Skeletal muscle tissue (tissue), 4 donors: Measurements from ENCODE around the gene ITPRID1. TPM values are rescaled to one million over a fixed set of nuclear protein-coding genes. Genes with fewer than 3 reads are reported as not detected.

ENCODE experiments used
- H3K27ac ChIP-seq: one replicate; pipeline ENCODE4 v1.7.0; 2013; ENCODE audit warnings: mild to moderate bottlenecking, low read depth, low read length, inconsistent platforms
- H3K27me3 ChIP-seq, 3 donors: one replicate each; pipeline ENCODE4 v1.7.0; 2013; ENCODE audit warnings: low read length in 3 of 3; ENCODE audit not compliant: control insufficient read depth in 3 of 3, insufficient read depth in 3 of 3
- H3K36me3 ChIP-seq, 3 donors: one replicate each; pipeline ENCODE4 v1.7.0; 2013; ENCODE audit warnings: low read length in 3 of 3; ENCODE audit not compliant: control insufficient read depth in 3 of 3, insufficient read depth in 3 of 3
- H3K4me1 ChIP-seq, 3 donors: one replicate each; pipeline ENCODE4 v1.7.0; 2013; ENCODE audit warnings: low read length in 3 of 3, mild to moderate bottlenecking in 3 of 3; ENCODE audit not compliant: control insufficient read depth in 3 of 3, insufficient read depth in 3 of 3
- H3K4me3 ChIP-seq, 3 donors: one replicate each; pipeline ENCODE4 v1.7.0; 2013; ENCODE audit warnings: low read length in 3 of 3
- H3K9ac ChIP-seq, 3 donors: one replicate each; pipeline ENCODE4 v1.7.0; 2013; ENCODE audit warnings: low read length in 3 of 3, mild to moderate bottlenecking in 3 of 3, moderate library complexity in 2 of 3, low read depth in 1 of 3
- H3K9me3 ChIP-seq, 3 donors: one replicate each; pipeline ENCODE4 v1.7.0; 2013; ENCODE audit warnings: low read length in 3 of 3; ENCODE audit not compliant: control insufficient read depth in 3 of 3
- total RNA-seq: library from RNA; depleted of rRNA; stranded (reverse); fragments of >200 nt; gene quantifications from one replicate; pipeline ENCODE4 v1.2.3, GENCODE V29; 2014
- donor health status: Osteomylitis.

ITPRID1 gene
- total RNA-seq, 1 donor from 2014 or later: 0.52 TPM

GRCh38 chr7:31707089-31707488 is 193.2 kb downstream of the ITPRID1 start:
- H3K9ac ChIP-seq: no peak overlapping the region
- H3K27me3 ChIP-seq: peaks cover 0 to 2% (median 0%) of the 10 kb centered on the region in 3 donors
- H3K27ac ChIP-seq: no peak overlapping the region
- no peaks in the 10 kb centered on the region for H3K4me1 ChIP-seq
- H3K36me3 ChIP-seq: no peaks in the 10 kb centered on the region
- H3K9me3 ChIP-seq: no peaks in the 10 kb centered on the region
- H3K4me3 ChIP-seq: no peak overlapping the region

Other genes starting within 250 kb of the ITPRID1 start
- not detected for gene NEUROD6, start 173.4 kb upstream of the ITPRID1 start, total RNA-seq
- not detected for gene PPP1R17, start 173.1 kb downstream of the ITPRID1 start, total RNA-seq